Upper lobe of left lung (tissue), 6 donors: ENCODE results near the gene PCSK1N. TPM values are rescaled to one million over a fixed set of nuclear protein-coding genes. Genes with fewer than 3 reads are reported as not detected.

Experiments used
- ATAC-seq, 2 donors: fragments of 200-7000 bp; cut with Tn5 transposase; one replicate each; pipeline ENCODE4 v1.9.1; 2022; ENCODE audit warnings: mild to moderate bottlenecking in 2 of 2, moderate library complexity in 2 of 2; ENCODE audit not compliant: low FRiP score in 2 of 2
- DNase-seq, 2 donors: peaks; one replicate each; pipeline ENCODE4 v3.0.0-alpha.2; 2019 to 2020
- H3K27ac ChIP-seq, 4 donors: fragments of 200-600 bp; sonication (generic); one replicate each; pipeline ENCODE4 v1.5.1; 2016 to 2019
- H3K27me3 ChIP-seq, 4 donors: fragments of 200-600 bp; sonication (generic); one replicate each; pipeline ENCODE4 v1.5.1; 2017 to 2019
- H3K36me3 ChIP-seq, 4 donors: fragments of 200-600 bp; sonication (generic); one replicate each; pipeline ENCODE4 v1.5.1; 2016 to 2019
- H3K4me1 ChIP-seq, 4 donors: fragments of 200-600 bp; sonication (generic); one replicate each; pipeline ENCODE4 v1.5.1; 2018 to 2019
- H3K4me3 ChIP-seq, 4 donors: fragments of 200-600 bp; sonication (generic); one replicate each; pipeline ENCODE4 v1.5.1; 2017 to 2019; ENCODE audit warnings: mild to moderate bottlenecking in 2 of 4, moderate library complexity in 1 of 4
- H3K9me3 ChIP-seq, 4 donors: fragments of 200-600 bp; sonication (generic); one replicate each; pipeline ENCODE4 v1.5.1; 2018 to 2019
- EP300 ChIP-seq, 4 donors: sonication (generic); formaldehyde crosslinking; IDR thresholded peaks; one replicate each; pipeline ENCODE4 v1.5.1; 2017; ENCODE audit warnings: antibody characterized with exemption in 4 of 4, control low read depth in 2 of 4
- POLR2A ChIP-seq, 4 donors: fragments of 450-650 bp; IDR thresholded peaks; one replicate each; pipeline ENCODE4 v1.5.1; 2016 to 2017; ENCODE audit warnings: antibody characterized with exemption in 4 of 4, mild to moderate bottlenecking in 2 of 4
- POLR2AphosphoS5 ChIP-seq, 2 donors: sonication (generic); formaldehyde crosslinking; IDR thresholded peaks; one replicate each; pipeline ENCODE4 v1.5.1; 2017; ENCODE audit warnings: antibody characterized with exemption in 2 of 2
- WGBS, 2 donors: methylation state at CpG; one replicate each; pipeline ENCODE4 v1.1.5; 2017 to 2018; 5-methylcytosine and 5-hydroxymethylcytosine counted together
- total RNA-seq, 6 donors: library from RNA; depleted of rRNA in 4 of 6; stranded (reverse); fragments of >200 nt in 4 of 6; gene quantifications; one replicate each; pipeline versions ENCODE4 v1.1.0 to v1.2.1, GENCODE V29; 2016 to 2021
- TF ChIP-seq, protein P1 (sequence below), 6 experiments: fragments of 450-650 bp in 4 of 6; fragments of 200-600 bp in 2 of 6; sonication (generic) in 2 of 6; IDR thresholded peaks; one replicate each; pipeline ENCODE4 v1.5.1; 2016 to 2019; ENCODE audit warnings: antibody characterized with exemption in 6 of 6
- donor health status: DM: no; HTN: no; CAD: no; lungs with moderate emphysema.
- donor health status: DM: no; HTN: yes; CAD: no; lungs with severe emphysema.

The PCSK1N gene
- total RNA-seq, 6 donors from 2014 or later = 1.0 to 7.5 (median 2.3) TPM

DNA sequence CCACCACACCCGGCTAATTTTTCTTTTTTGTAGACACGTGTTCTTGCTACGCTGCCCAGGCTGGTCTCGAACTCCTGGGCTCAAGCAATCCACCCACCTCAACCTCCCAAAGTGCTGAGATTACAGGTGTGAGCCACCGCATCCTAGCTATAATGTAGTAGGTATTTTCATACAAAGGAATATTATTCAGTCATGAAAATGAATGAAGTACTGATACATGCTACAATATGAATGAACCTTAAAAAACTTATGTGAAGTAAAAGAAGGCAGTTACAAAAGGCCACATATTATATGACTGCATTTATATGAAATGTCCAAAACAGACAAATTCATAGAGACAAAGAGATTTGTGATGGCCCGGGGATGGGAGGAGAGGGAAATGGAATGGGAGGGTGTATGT, 53.7 kb downstream of the PCSK1N start:
- H3K9me3 ChIP-seq = no peaks in the 10 kb centered on the region
- H3K4me3 ChIP-seq = no peak overlapping the region
- H3K4me1 ChIP-seq = no peaks in the 10 kb centered on the region
- 92 to 94% methylated on average over 6 of the region's 6 CpGs for WGBS, 2 donors
- no peaks in the 10 kb centered on the region for H3K27me3 ChIP-seq
- TF ChIP-seq POLR2AphosphoS5 (IDR thresholded peaks at IDR 0.05) (no peak), POLR2A (IDR thresholded peaks at IDR 0.05) (no peak), EP300 (IDR thresholded peaks at IDR 0.05) (no peak)
- TF ChIP-seq, protein P1, sequence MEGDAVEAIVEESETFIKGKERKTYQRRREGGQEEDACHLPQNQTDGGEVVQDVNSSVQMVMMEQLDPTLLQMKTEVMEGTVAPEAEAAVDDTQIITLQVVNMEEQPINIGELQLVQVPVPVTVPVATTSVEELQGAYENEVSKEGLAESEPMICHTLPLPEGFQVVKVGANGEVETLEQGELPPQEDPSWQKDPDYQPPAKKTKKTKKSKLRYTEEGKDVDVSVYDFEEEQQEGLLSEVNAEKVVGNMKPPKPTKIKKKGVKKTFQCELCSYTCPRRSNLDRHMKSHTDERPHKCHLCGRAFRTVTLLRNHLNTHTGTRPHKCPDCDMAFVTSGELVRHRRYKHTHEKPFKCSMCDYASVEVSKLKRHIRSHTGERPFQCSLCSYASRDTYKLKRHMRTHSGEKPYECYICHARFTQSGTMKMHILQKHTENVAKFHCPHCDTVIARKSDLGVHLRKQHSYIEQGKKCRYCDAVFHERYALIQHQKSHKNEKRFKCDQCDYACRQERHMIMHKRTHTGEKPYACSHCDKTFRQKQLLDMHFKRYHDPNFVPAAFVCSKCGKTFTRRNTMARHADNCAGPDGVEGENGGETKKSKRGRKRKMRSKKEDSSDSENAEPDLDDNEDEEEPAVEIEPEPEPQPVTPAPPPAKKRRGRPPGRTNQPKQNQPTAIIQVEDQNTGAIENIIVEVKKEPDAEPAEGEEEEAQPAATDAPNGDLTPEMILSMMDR (IDR thresholded peaks at IDR 0.05) = no peak
- no peak overlapping the region for H3K27ac ChIP-seq
- DNase-seq = no peak
- no peaks in the 10 kb centered on the region for H3K36me3 ChIP-seq
- ATAC-seq = no peak

Other genes starting within 250 kb of the PCSK1N start
- gene WDR13, start 238.1 kb downstream of the PCSK1N start, total RNA-seq = 100 to 1,000 TPM in 5 of 6 donors, 10 to 100 TPM in 1; 71.2 to 185 (median 141) TPM
- gene WAS, start 151.8 kb downstream of the PCSK1N start, total RNA-seq = 10 to 100 TPM; 11.7 to 46.0 (median 33.9) TPM
- gene SUV39H1, start 138.9 kb downstream of the PCSK1N start, total RNA-seq = 1 to 10 TPM; 1.2 to 7.3 (median 6.0) TPM
- 1 to 10 TPM in 4 of 6 donors, not detected in 2; 1.1 to 2.1 (median 2.0) TPM for gene GLOD5, start 73.9 kb downstream of the PCSK1N start, total RNA-seq
- 1 to 10 TPM in 4 of 6 donors, under 1 TPM in 1, not detected in 1; 0.49 to 3.1 (median 1.6) TPM for gene GATA1, start 49.0 kb downstream of the PCSK1N start, total RNA-seq
- gene HDAC6, start 33.5 kb downstream of the PCSK1N start, total RNA-seq = 100 to 1,000 TPM in 2 of 6 donors, 10 to 100 TPM in 4; 59.1 to 171 (median 86.0) TPM
- not detected for gene ERAS, start 9.1 kb downstream of the PCSK1N start, total RNA-seq
- gene TIMM17B, start 62.2 kb upstream of the PCSK1N start, total RNA-seq = 10 to 100 TPM; 29.6 to 49.6 (median 42.6) TPM
- gene PQBP1, start 62.3 kb upstream of the PCSK1N start, total RNA-seq = 10 to 100 TPM; 49.1 to 76.9 (median 65.2) TPM
- gene SLC35A2, start 76.0 kb upstream of the PCSK1N start, total RNA-seq = 10 to 100 TPM in 5 of 6 donors, 1 to 10 TPM in 1; 5.2 to 32.0 (median 23.3) TPM
- 10 to 100 TPM; 16.3 to 36.1 (median 26.2) TPM for gene PIM2, start 83.4 kb upstream of the PCSK1N start, total RNA-seq
- 100 to 1,000 TPM in 1 of 6 donors, 10 to 100 TPM in 5; 40.1 to 101 (median 49.6) TPM for gene OTUD5, start 122.0 kb upstream of the PCSK1N start, total RNA-seq
- gene KCND1, start 136.2 kb upstream of the PCSK1N start, total RNA-seq = 1 to 10 TPM in 3 of 6 donors, under 1 TPM in 3; 0.61 to 3.1 (median 1.2) TPM
- 100 to 1,000 TPM in 1 of 6 donors, 10 to 100 TPM in 5; 37.5 to 140 (median 50.8) TPM for gene GRIPAP1, start 166.7 kb upstream of the PCSK1N start, total RNA-seq
- 10 to 100 TPM; 44.4 to 99.7 (median 72.3) TPM for gene TFE3, start 207.7 kb upstream of the PCSK1N start, total RNA-seq
- gene CCDC120, start 223.4 kb upstream of the PCSK1N start, total RNA-seq = 10 to 100 TPM in 3 of 6 donors, 1 to 10 TPM in 3; 6.0 to 13.5 (median 9.9) TPM
- gene PRAF2, start 238.4 kb upstream of the PCSK1N start, total RNA-seq = 10 to 100 TPM; 12.5 to 26.2 (median 15.5) TPM
- gene WDR45, start 244.3 kb upstream of the PCSK1N start, total RNA-seq = 100 to 1,000 TPM in 2 of 6 donors, 10 to 100 TPM in 4; 55.9 to 165 (median 74.2) TPM